ENCODE measurements around the gene EVC2. TPM values are rescaled to one million over a fixed set of nuclear protein-coding genes. Genes with fewer than 3 reads are reported as not detected.
A peak's percentile ranks its signal among the peaks of the same experiment; 100 is the strongest.

Gene EVC2, protein sequence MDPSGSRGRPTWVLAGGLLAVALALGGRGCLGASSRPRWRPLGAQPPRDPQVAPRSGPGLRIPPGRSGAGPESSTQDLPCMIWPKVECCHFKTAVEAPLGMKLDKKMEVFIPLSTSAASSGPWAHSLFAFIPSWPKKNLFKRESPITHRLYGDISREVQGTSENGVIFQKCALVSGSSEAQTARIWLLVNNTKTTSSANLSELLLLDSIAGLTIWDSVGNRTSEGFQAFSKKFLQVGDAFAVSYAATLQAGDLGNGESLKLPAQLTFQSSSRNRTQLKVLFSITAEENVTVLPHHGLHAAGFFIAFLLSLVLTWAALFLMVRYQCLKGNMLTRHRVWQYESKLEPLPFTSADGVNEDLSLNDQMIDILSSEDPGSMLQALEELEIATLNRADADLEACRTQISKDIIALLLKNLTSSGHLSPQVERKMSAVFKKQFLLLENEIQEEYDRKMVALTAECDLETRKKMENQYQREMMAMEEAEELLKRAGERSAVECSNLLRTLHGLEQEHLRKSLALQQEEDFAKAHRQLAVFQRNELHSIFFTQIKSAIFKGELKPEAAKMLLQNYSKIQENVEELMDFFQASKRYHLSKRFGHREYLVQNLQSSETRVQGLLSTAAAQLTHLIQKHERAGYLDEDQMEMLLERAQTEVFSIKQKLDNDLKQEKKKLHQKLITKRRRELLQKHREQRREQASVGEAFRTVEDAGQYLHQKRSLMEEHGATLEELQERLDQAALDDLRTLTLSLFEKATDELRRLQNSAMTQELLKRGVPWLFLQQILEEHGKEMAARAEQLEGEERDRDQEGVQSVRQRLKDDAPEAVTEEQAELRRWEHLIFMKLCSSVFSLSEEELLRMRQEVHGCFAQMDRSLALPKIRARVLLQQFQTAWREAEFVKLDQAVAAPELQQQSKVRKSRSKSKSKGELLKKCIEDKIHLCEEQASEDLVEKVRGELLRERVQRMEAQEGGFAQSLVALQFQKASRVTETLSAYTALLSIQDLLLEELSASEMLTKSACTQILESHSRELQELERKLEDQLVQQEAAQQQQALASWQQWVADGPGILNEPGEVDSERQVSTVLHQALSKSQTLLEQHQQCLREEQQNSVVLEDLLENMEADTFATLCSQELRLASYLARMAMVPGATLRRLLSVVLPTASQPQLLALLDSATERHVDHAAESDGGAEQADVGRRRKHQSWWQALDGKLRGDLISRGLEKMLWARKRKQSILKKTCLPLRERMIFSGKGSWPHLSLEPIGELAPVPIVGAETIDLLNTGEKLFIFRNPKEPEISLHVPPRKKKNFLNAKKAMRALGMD
- total RNA-seq (2021): 7.1 and 7.8 TPM in 2 replicates
- long read RNA-seq, full-length matches to known transcripts: 8 of 32 reads
- long read RNA-seq, partial matches to known transcripts: 15 of 32 reads
- long read RNA-seq, other reads (novel, unspliced or antisense): 9 of 32 reads

DNA sequence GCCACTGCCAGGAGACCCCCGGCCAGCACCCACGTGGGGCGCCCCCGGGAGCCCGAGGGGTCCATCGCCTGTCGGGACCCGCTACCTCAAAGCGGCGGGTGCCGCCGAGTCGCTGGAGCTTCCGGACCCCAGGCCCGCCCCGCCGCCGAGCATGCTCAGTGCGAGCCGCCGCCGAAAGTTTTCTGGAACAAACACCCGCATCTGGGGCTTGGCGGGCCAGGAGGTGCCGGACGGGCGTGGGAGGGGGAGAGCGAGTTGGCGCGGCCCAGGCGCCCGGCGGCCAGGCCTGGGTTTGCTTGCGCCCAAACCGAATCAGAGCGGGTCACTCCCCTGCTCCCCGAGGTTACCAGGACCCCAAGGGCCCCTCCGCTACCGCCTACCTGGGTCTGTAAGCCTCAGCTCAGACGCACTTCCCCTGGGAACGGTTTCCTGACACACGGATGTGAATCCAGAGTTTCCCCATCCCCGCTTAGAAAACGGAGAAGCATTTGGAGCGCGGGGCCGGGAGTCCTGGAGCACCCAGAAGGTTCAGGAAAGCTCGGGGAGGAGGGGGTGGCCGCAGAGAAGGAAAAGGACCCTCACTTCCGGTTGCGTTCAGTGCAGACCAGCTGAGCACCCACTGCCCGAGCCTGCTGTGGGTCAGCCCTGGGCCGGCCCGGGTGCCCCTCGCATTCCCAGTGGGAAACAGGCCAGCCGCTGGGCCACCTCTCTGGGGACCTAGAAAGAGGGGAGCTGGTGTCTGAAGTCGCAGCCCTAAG is at the start of gene EVC2:
EVC2 (minus strand) TSS at position 111 of the 758 bp plus-strand sequence; CDS start at position 65, 46 bp downstream.
- H3K4me3 Mint-ChIP-seq: peak within 1 kb of the TSS; percentile 73 to 77
- Histone ChIP-seq H2BK120ac (ENCODE audit: low read depth, low read length, poor library complexity, severe bottlenecking) (no peak within 1 kb of the TSS), H3K14ac (ENCODE audit: insufficient read depth, low read length) (peak within 1 kb of the TSS; percentile 66), H3K23me2 (ENCODE audit: insufficient read length, low read depth, low read length, poor library complexity, severe bottlenecking) (peaks cover 23% of the 10 kb centered on the region), H3K56ac (ENCODE audit: insufficient read length, low read depth, low read length) (no peak within 1 kb of the TSS), H4K91ac (ENCODE audit: insufficient read length, low read depth, low read length) (no peak within 1 kb of the TSS), H2AK5ac (ENCODE audit: insufficient read length, low read length) (no peak within 1 kb of the TSS), H3K9me3 (ENCODE audit: control insufficient read depth, low read depth, low read length) (peaks cover 10% of the 10 kb centered on the region), H4K20me1 (ENCODE audit: control insufficient read depth, insufficient read depth, insufficient read length) (no peaks in the 10 kb centered on the region), H3K4ac (ENCODE audit: low read depth, low read length) (no peak within 1 kb of the TSS), H2AFZ (ENCODE audit: low read length) (no peak within 1 kb of the TSS), H3K4me2 (ENCODE audit: insufficient read depth, insufficient read length, low read length) (peak within 1 kb of the TSS; percentile 77), H3K9ac (ENCODE audit: extremely low read depth, insufficient read length, low read length) (no peak within 1 kb of the TSS), H2BK5ac (ENCODE audit: insufficient read length, low read length) (no peak within 1 kb of the TSS), H3T11ph (ENCODE audit: low read length) (no peak within 1 kb of the TSS), H2BK20ac (ENCODE audit: low read depth, low read length, poor library complexity, severe bottlenecking) (no peak within 1 kb of the TSS), H3K79me2 (ENCODE audit: insufficient read depth, low read length) (no peaks in the 10 kb centered on the region; the same call in 1 of the 2 replicates), H3K79me1 (ENCODE audit: insufficient read depth, low read depth, low read length, poor library complexity, severe bottlenecking) (no peaks in the 10 kb centered on the region), H4K8ac (replicated peaks; ENCODE audit: insufficient read length, low read depth, low read length) (no peak within 1 kb of the TSS), H2BK12ac (ENCODE audit: insufficient read length, low read depth, low read length) (no peak within 1 kb of the TSS), H2BK15ac (ENCODE audit: low read depth, low read length) (no peak within 1 kb of the TSS), H3K4me1 (ENCODE audit: insufficient read depth, low read length) (no peaks in the 10 kb centered on the region), H3K23ac (ENCODE audit: insufficient read length, low read depth, low read length) (no peak within 1 kb of the TSS), H3K27me3 (ENCODE audit: insufficient read depth, low read length) (peaks cover 5% of the 10 kb centered on the region; the same call in 1 of the 2 replicates), H4K5ac (ENCODE audit: insufficient read length, low read depth, low read length) (no peak within 1 kb of the TSS), H3K18ac (ENCODE audit: insufficient read length, low read depth, low read length) (no peak within 1 kb of the TSS), H3K27ac (ENCODE audit: insufficient read length, low read depth, low read length) (no peak within 1 kb of the TSS)
- H3K27ac Mint-ChIP-seq: no peak within 1 kb of the TSS
- peaks cover 13 to 29% (median 19%) of the 10 kb centered on the region in 3 experiments for H3K36me3 Mint-ChIP-seq (ENCODE audit: insufficient read depth in 1 of 3, low read depth in 3 of 3)
- H3K9me3 Mint-ChIP-seq: peaks cover 13 to 14% of the 10 kb centered on the region in 2 experiments
- peaks cover 19 to 34% of the 10 kb centered on the region in 2 experiments for H3K4me1 Mint-ChIP-seq
- WGBS (ENCODE audit: extremely low coverage, insufficient read length, low lambda C conversion rate): no CpG with 5 or more reads among the region's 57 CpGs
- TF ChIP-seq, protein P1, sequence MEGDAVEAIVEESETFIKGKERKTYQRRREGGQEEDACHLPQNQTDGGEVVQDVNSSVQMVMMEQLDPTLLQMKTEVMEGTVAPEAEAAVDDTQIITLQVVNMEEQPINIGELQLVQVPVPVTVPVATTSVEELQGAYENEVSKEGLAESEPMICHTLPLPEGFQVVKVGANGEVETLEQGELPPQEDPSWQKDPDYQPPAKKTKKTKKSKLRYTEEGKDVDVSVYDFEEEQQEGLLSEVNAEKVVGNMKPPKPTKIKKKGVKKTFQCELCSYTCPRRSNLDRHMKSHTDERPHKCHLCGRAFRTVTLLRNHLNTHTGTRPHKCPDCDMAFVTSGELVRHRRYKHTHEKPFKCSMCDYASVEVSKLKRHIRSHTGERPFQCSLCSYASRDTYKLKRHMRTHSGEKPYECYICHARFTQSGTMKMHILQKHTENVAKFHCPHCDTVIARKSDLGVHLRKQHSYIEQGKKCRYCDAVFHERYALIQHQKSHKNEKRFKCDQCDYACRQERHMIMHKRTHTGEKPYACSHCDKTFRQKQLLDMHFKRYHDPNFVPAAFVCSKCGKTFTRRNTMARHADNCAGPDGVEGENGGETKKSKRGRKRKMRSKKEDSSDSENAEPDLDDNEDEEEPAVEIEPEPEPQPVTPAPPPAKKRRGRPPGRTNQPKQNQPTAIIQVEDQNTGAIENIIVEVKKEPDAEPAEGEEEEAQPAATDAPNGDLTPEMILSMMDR (conservative IDR thresholded peaks at IDR 0.05): no peak
- peaks cover 28% of the 10 kb centered on the region for H3K27me3 Mint-ChIP-seq (ENCODE audit: low read depth)
- DNase-seq: peak; percentile 65
